Measurements from ENCODE around the gene FHOD3. TPM values are rescaled to one million over a fixed set of nuclear protein-coding genes. Genes with fewer than 3 reads are reported as not detected.
"Not testable (repeated sequence)": the region's sequence is repeated elsewhere in the genome, so short reads cannot be mapped to it uniquely, and the experiment has no call there.

The FHOD3 gene
- total RNA-seq, 2 experiments from 2014 or later = not detected

DNA sequence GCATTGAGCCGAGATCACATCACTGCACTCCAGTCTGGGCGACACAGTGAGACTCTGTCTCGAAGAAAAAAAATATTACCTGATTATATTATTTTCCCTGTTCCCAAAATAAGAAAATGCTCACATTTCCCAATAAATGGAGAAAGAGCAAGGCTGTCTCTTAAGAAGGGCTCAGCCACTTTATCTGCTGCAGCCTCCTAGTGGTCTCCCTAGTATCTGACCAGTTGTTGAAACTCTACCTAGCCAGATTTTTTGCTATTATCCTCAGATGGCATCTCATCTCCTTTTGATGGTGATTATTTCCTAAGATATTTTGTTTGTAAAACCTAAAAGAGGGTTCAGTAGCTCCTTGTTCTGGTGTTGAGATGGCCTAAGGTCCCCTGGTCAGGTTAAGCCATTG, 417.0 kb downstream of the FHOD3 start:
- POLR2A ChIA-PET = no interaction called here
- DNase-seq (no peak), ATAC-seq (no peak)
- CTCF ChIA-PET = no interaction called here
- no peak for TF ChIP-seq CTCF (IDR thresholded peaks at IDR 0.05)
- intact Hi-C loops (cut with micrococcal nuclease) = no loop called here
- Mint-ChIP-seq H3K9me3 (no peaks in the 10 kb centered on the region), H3K27me3 (no peaks in the 10 kb centered on the region), H3K27ac (no peak overlapping the region), H3K4me3 (no peak overlapping the region), H3K4me1 (ENCODE audit: low read depth) (no peaks in the 10 kb centered on the region), H3K36me3 (ENCODE audit: low read depth) (no peaks in the 10 kb centered on the region)

DNA sequence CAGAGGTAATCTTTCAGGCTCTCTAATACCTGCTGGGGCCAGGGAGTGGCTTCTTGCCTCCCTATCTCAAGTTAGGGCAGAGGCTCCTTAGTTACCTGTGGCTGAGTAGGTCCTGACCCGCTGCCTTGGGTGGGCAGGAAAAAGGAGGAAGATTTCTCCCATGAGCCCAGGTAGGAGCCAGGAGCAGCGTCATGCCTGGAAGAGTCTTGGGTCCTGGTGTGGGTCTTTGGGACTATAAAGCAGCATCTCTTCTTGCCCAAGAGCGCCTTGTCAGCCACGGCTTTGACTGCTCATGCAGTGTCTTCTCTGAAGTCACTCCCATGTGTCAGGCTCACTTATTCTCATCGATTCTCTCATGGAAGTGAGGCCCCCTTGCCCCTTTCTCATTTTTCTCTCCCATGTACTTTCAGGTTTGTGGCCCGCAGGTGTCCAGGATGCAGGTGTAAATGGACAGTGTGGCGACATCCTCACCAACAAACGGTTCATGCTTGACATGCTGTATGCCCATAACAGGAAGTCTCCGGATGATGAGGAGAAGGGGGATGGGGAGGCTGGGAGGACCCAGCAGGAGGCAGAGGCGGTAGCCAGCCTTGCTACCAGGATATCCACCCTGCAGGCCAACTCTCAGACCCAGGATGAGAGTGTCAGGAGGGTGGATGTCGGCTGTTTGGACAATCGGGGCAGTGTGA, 420.1 kb downstream of the FHOD3 start:
- Mint-ChIP-seq H3K4me1 (ENCODE audit: low read depth) (no peaks in the 10 kb centered on the region), H3K9me3 (no peaks in the 10 kb centered on the region), H3K27ac (no peak overlapping the region), H3K27me3 (no peaks in the 10 kb centered on the region), H3K4me3 (no peak overlapping the region), H3K36me3 (ENCODE audit: low read depth) (no peaks in the 10 kb centered on the region)
- ATAC-seq (no peak), DNase-seq (no peak)
- intact Hi-C loops (cut with micrococcal nuclease) = no loop called here
- CTCF ChIA-PET = no interaction called here
- POLR2A ChIA-PET = no interaction called here
- TF ChIP-seq CTCF (IDR thresholded peaks at IDR 0.05) = no peak

DNA sequence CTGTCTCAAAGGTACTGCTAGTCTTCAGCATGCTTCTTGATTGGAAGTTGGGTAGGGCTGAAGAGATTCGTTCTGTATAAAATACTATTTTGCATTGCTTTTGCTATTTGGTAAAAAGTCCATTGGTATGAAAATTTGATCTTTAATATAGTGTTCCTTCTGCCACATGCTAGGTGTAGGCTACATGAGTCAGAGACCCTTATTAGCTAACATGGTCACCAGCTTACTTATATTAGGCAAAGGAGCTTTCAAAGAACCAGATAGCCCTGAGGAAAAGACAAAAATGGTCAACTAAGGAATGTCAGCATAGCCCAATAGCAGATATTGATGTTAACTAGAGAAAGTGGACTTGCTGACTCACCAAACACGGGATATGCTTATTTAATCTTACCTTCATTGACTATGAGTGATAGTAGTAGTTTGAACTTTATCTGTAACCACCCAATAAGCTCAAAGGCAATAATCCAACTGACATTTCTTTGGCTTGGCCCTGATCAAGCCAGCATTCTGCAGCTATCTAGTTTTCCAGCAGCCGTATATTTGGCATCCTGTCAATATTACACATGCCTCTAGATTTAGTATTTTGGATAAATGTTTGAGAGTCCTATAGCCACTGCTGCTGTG, 421.3 kb downstream of the FHOD3 start:
- no peak for TF ChIP-seq CTCF (IDR thresholded peaks at IDR 0.05)
- Mint-ChIP-seq H3K36me3 (ENCODE audit: low read depth) (no peaks in the 10 kb centered on the region), H3K27me3 (no peaks in the 10 kb centered on the region), H3K27ac (no peak overlapping the region), H3K9me3 (no peaks in the 10 kb centered on the region), H3K4me1 (ENCODE audit: low read depth) (no peaks in the 10 kb centered on the region), H3K4me3 (no peak overlapping the region)
- ChIA-PET CTCF (no interaction called here), POLR2A (no interaction called here)
- ATAC-seq (no peak), DNase-seq (no peak)
- intact Hi-C loops (cut with micrococcal nuclease) = no loop called here

GRCh38 chr18:36719630-36720029, 422.1 kb downstream of the FHOD3 start:
- no peaks in the 10 kb centered on the region for H3K9me3 Mint-ChIP-seq
- H3K27me3 Mint-ChIP-seq = no peaks in the 10 kb centered on the region
- H3K36me3 Mint-ChIP-seq (ENCODE audit: low read depth) = no peaks in the 10 kb centered on the region
- DNase-seq (no peak), ATAC-seq (no peak)
- TF ChIP-seq CTCF (IDR thresholded peaks at IDR 0.05) = no peak
- H3K4me3 Mint-ChIP-seq = no peak overlapping the region
- CTCF ChIA-PET = no interaction called here
- no peak overlapping the region for H3K27ac Mint-ChIP-seq
- no peaks in the 10 kb centered on the region for H3K4me1 Mint-ChIP-seq (ENCODE audit: low read depth)
- intact Hi-C loops (cut with micrococcal nuclease) = no loop called here
- POLR2A ChIA-PET = no interaction called here

DNA sequence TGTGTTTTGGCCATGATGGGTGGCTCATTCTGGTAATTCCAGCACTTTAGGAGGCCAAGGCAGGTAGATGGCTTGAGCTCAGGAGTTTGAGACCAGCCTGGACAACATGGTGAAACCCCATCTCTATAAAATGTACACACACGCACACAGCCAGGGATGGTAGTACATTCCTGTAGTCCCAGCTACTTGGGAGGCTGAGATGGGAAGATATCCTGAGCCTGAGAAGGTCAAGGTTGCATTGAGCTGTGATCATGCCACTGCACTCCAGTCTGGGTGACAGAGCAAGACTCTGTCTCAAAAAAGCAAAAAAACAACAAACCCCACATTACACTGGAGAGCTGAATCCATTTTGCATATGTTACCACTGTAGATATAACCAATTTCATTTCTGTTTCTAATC, 423.8 kb downstream of the FHOD3 start:
- intact Hi-C loops (cut with micrococcal nuclease); DNase-seq; POLR2A ChIA-PET; H3K4me1 Mint-ChIP-seq (ENCODE audit: low read depth); H3K27ac Mint-ChIP-seq; ATAC-seq; H3K27me3 Mint-ChIP-seq; CTCF ChIA-PET; H3K4me3 Mint-ChIP-seq; H3K9me3 Mint-ChIP-seq; H3K36me3 Mint-ChIP-seq (ENCODE audit: low read depth): not testable (repeated sequence)
